H1 (cell line): ENCODE results near the gene DOK6. TPM values are rescaled to one million over a fixed set of nuclear protein-coding genes. Genes with fewer than 3 reads are reported as not detected.

Experiments
- SRF ChIP-seq: IDR thresholded peaks from 2 replicates; pipeline ENCODE4 v1.6.1; 2011; ENCODE audit warnings: mild to moderate bottlenecking, low read depth, low read length, moderate library complexity
- polyA plus RNA-seq, 7 experiments: library from polyadenylated mRNA; depleted of rRNA in 3 of 7; stranded (reverse) in 5 of 7; unstranded in 2 of 7; fragments of >200 nt in 5 of 7; fragments of 200-250 nt in 2 of 7; gene quantifications; 1 replicate in 5 of 7; 2 replicates in 1 of 7; 4 replicates in 1 of 7; pipeline versions ENCODE4 v1.2.1 to v1.2.3, GENCODE V29; 2011 to 2013; ENCODE audit warnings: missing spikeins in 2 of 7, mixed read lengths in 2 of 7
- total RNA-seq: library from RNA; stranded (reverse); fragmentation: NEBNext Ultra II Directional; extraction: Animal tissue kit (Norgen Biotek cat#: 25700); gene quantifications from 2 replicates; pipeline ENCODE4 v1.2.1, GENCODE V29; 2021

The DOK6 gene
- total and polyA plus RNA-seq, 2 of the 8 experiments (the other 6 are each of a cell fraction or from before 2014, with no cell fraction given), result 0.33 to 0.50 TPM

DNA sequence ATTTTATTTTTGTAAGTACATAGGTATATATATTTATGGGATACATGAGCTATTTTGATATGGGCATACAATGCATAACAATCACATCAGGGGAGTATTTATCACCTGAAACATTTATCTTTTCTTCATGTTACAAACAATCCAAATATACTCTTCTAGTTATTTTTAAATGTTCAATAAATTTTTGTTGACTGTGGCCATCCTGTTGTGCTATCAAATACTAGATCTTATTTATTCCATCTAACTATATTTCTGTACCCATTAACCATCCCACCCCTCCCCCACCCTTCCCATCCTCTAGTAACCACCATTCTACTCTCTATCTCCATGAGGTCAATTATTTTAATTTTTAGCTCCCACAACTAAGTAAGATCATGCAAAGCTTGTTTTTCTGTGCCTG, 390.0 kb downstream of the DOK6 start (continued):
- no peak for TF ChIP-seq SRF
